ENCODE data around the gene VPS72. TPM values are rescaled to one million over a fixed set of nuclear protein-coding genes. Genes with fewer than 3 reads are reported as not detected.

Gene VPS72
- total RNA-seq, 1 experiment from 2014 or later, result 80.1 TPM

DNA sequence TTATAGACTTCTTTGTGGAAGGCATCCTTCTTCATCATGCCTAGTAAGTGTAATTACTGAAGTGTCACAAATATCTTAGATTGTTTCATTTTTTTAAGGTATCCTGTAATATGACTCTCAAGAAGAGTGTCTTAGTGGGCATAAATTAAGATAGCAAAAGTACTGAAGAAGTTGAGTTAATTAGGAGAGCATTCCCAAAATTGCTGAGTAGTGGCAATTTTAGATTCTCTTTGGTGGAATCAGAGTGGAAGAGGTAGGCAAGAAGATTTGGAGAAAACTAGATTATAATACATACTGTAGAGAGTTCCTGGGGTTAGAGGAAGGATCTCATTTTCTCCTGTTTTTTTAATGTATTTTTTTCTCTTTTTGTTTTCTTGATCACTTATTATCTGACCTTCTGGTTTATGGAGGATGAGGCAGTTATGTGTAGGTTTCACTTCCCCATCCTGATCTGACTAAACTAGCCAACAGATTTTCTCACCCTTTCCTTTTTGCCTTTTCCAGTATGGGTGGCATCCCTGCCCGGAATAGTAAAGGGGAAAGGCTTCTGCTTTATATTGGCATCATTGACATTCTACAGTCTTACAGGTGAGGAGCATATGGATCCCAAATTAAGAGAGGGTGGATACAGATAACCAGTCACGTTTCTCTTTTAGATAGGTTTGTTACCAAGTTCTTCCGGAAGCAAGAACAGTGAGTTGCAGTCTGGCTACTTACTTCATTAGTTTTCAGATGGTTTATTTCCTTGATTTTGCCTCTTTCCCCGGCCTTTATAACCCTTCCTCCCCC is 47.9 kb upstream of the VPS72 start:
- Mint-ChIP-seq H3K27ac (ENCODE audit: unreplicated experiment) (no peak overlapping the region), H3K36me3 (ENCODE audit: insufficient read depth, unreplicated experiment) (peaks cover 100% of the 10 kb centered on the region), H3K4me1 (ENCODE audit: low read depth, unreplicated experiment) (peaks cover 6% of the 10 kb centered on the region), H3K27me3 (ENCODE audit: insufficient read depth, unreplicated experiment) (no peaks in the 10 kb centered on the region), H3K9me3 (ENCODE audit: unreplicated experiment) (no peaks in the 10 kb centered on the region), H3K4me3 (ENCODE audit: unreplicated experiment) (no peak overlapping the region)
- Histone ChIP-seq H3K9me3 (no peaks in the 10 kb centered on the region), H3K27me3 (replicated peaks; ENCODE audit: control insufficient read depth, insufficient read depth, low read length) (no peaks in the 10 kb centered on the region), H3K4me3 (ENCODE audit: low read depth, low read length) (no peak overlapping the region), H3K36me3 (ENCODE audit: control insufficient read depth, insufficient read depth, low read length) (peaks cover 7% of the 10 kb centered on the region), H3K4me1 (no peaks in the 10 kb centered on the region)
- DNase-seq, result no peak
- ChIA-PET CTCF (interaction anchor here (0.7 kb wide), 1 partner anchor 14 kb away, joined by 3 read pairs; no protein-coding TSS in a partner anchor), POLR2A (no interaction called here)
- intact Hi-C loops (cut with micrococcal nuclease; ENCODE audit: unreplicated experiment), result no loop called here
- TF ChIP-seq, protein P1, sequence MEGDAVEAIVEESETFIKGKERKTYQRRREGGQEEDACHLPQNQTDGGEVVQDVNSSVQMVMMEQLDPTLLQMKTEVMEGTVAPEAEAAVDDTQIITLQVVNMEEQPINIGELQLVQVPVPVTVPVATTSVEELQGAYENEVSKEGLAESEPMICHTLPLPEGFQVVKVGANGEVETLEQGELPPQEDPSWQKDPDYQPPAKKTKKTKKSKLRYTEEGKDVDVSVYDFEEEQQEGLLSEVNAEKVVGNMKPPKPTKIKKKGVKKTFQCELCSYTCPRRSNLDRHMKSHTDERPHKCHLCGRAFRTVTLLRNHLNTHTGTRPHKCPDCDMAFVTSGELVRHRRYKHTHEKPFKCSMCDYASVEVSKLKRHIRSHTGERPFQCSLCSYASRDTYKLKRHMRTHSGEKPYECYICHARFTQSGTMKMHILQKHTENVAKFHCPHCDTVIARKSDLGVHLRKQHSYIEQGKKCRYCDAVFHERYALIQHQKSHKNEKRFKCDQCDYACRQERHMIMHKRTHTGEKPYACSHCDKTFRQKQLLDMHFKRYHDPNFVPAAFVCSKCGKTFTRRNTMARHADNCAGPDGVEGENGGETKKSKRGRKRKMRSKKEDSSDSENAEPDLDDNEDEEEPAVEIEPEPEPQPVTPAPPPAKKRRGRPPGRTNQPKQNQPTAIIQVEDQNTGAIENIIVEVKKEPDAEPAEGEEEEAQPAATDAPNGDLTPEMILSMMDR (IDR thresholded peaks at IDR 0.05; ENCODE audit: insufficient read depth in 1 of 2, low read depth in 1 of 2, low read length in 1 of 2, severe bottlenecking in 1 of 2, unreplicated experiment in 1 of 2), result no peak
- BruUV-seq (replicated peaks), result no TSS peak

DNA sequence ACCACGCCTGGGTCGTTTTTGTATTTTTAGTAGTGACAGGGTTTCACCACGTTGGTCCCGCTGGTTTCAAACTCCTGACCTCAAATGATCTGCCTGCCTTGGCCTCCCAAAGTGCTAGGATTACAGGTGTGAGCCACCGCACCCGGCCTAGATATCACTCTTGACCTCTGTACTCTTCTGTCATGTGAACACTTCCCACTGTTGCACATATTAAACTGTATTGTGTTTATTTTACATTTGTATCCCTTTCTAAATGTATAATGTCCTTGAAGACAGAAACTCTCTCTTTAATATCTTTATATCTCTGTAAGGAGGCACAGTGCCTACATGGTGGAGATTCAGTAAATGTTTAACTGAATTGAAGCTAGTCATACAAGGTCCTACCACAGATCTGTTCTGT is 45.2 kb upstream of the VPS72 start:
- POLR2A ChIA-PET, result no interaction called here

DNA sequence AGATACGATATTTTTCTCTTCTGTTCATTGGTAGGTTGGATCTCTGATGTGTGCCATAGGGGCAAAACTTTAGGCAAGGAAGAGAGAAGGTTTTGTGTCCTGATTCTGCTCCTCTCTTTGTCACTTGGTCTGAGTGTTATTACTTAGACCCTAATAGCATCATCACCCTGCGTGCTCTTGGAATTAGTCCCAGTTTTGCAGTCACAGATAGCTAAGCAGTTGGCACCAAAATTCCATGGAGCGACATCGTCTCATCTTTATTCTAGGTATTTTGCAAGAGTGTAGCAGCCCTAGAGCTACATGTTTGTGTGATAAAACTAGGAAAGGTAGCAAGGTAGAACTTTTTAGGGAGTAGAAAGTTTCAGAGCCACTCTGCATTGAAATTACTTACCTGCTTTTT is 32.1 kb upstream of the VPS72 start:
- Mint-ChIP-seq H3K27ac (ENCODE audit: unreplicated experiment) (no peak overlapping the region), H3K9me3 (ENCODE audit: unreplicated experiment) (no peaks in the 10 kb centered on the region), H3K36me3 (ENCODE audit: insufficient read depth, unreplicated experiment) (peaks cover 88% of the 10 kb centered on the region), H3K4me3 (ENCODE audit: unreplicated experiment) (no peak overlapping the region), H3K4me1 (ENCODE audit: low read depth, unreplicated experiment) (no peaks in the 10 kb centered on the region), H3K27me3 (ENCODE audit: insufficient read depth, unreplicated experiment) (no peaks in the 10 kb centered on the region)
- H3K4me3 ChIP-seq (ENCODE audit: low read depth, low read length), result no peak overlapping the region
- DNase-seq, result no peak
- ChIA-PET POLR2A (no interaction called here), CTCF (no interaction called here)
- H3K36me3 ChIP-seq (ENCODE audit: control insufficient read depth, insufficient read depth, low read length), result 0 out of 2 replicates have a peak, but pooled peaks cover 2% of the 10 kb centered on the region
- H3K27me3 ChIP-seq (replicated peaks; ENCODE audit: control insufficient read depth, insufficient read depth, low read length), result no peaks in the 10 kb centered on the region
- intact Hi-C loops (cut with micrococcal nuclease; ENCODE audit: unreplicated experiment), result no loop called here
- no peaks in the 10 kb centered on the region for H3K4me1 ChIP-seq
- H3K9me3 ChIP-seq, result no peaks in the 10 kb centered on the region
- TF ChIP-seq, protein P1 (IDR thresholded peaks at IDR 0.05; ENCODE audit: insufficient read depth in 1 of 2, low read depth in 1 of 2, low read length in 1 of 2, severe bottlenecking in 1 of 2, unreplicated experiment in 1 of 2), result no peak
- no TSS peak for BruUV-seq (replicated peaks)

More for the DNA sequence above, 45.2 kb upstream of the VPS72 start:
- Histone ChIP-seq H3K27me3 (replicated peaks; ENCODE audit: control insufficient read depth, insufficient read depth, low read length) (no peaks in the 10 kb centered on the region), H3K4me3 (ENCODE audit: low read depth, low read length) (no peak overlapping the region), H3K4me1 (no peaks in the 10 kb centered on the region), H3K36me3 (ENCODE audit: control insufficient read depth, insufficient read depth, low read length) (peaks cover 5% of the 10 kb centered on the region), H3K9me3 (no peaks in the 10 kb centered on the region)
- no TSS peak for BruUV-seq (replicated peaks)
- TF ChIP-seq, protein P1 (IDR thresholded peaks at IDR 0.05; ENCODE audit: insufficient read depth in 1 of 2, low read depth in 1 of 2, low read length in 1 of 2, severe bottlenecking in 1 of 2, unreplicated experiment in 1 of 2), result no peak
- Mint-ChIP-seq H3K4me1 (ENCODE audit: low read depth, unreplicated experiment) (peaks cover 6% of the 10 kb centered on the region), H3K4me3 (ENCODE audit: unreplicated experiment) (no peak overlapping the region), H3K9me3 (ENCODE audit: unreplicated experiment) (no peaks in the 10 kb centered on the region), H3K36me3 (ENCODE audit: insufficient read depth, unreplicated experiment) (peaks cover 100% of the 10 kb centered on the region), H3K27ac (ENCODE audit: unreplicated experiment) (peak overlapping the region; percentile 37), H3K27me3 (ENCODE audit: insufficient read depth, unreplicated experiment) (no peaks in the 10 kb centered on the region)
- CTCF ChIA-PET, result no interaction called here
- intact Hi-C loops (cut with micrococcal nuclease; ENCODE audit: unreplicated experiment), result no loop called here
- no peak for DNase-seq
